ENCODE results near the gene CHMP4B.

- TF ChIP-seq POLR2A (IDR thresholded peaks at IDR 0.05) (no peak), CTCF (IDR thresholded peaks at IDR 0.05) (no peak)
Measured at GRCh38 chr20:33899106-33899505, 88.0 kb downstream of the CHMP4B start.
